Measurements from ENCODE around the gene METTL16. TPM values are rescaled to one million over a fixed set of nuclear protein-coding genes. Genes with fewer than 3 reads are reported as not detected.

METTL16 gene
- total and polyA plus RNA-seq, 2 experiments from 2014 or later = 19.3 to 23.9 TPM

DNA sequence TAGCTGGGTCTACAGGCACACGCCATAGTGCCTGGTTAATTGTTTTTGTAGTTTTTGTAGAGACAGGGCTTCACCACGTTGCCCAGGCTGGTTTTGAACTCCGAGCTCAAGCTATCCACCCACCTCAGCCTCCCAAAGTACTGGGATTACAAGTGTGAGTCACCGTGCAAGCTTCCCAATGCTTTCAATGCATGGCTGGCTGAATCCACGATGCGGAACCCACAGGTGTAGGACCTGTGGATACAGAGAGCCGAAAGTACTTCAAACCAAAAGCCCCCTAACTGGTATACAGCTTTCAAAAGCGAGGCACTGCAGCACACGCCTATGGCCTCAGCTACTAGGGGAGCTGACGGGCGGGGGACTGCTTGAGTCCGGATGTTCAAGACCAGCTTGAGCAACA is 44.8 kb downstream of the METTL16 start:
- no peaks in the 10 kb centered on the region for H3K4me1 ChIP-seq (ENCODE audit: low read depth)
- no peak overlapping the region for H3K4me3 ChIP-seq
- no peak for DNase-seq (ENCODE audit: low read depth in 1 of 2, low spot score in 1 of 2)
- no peaks in the 10 kb centered on the region for H3K9me3 ChIP-seq (ENCODE audit: low read depth)
- H3K36me3 ChIP-seq = peaks cover 41% of the 10 kb centered on the region
- no peaks in the 10 kb centered on the region for H3K27me3 ChIP-seq
- TF ChIP-seq, protein P1, sequence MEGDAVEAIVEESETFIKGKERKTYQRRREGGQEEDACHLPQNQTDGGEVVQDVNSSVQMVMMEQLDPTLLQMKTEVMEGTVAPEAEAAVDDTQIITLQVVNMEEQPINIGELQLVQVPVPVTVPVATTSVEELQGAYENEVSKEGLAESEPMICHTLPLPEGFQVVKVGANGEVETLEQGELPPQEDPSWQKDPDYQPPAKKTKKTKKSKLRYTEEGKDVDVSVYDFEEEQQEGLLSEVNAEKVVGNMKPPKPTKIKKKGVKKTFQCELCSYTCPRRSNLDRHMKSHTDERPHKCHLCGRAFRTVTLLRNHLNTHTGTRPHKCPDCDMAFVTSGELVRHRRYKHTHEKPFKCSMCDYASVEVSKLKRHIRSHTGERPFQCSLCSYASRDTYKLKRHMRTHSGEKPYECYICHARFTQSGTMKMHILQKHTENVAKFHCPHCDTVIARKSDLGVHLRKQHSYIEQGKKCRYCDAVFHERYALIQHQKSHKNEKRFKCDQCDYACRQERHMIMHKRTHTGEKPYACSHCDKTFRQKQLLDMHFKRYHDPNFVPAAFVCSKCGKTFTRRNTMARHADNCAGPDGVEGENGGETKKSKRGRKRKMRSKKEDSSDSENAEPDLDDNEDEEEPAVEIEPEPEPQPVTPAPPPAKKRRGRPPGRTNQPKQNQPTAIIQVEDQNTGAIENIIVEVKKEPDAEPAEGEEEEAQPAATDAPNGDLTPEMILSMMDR (IDR thresholded peaks at IDR 0.05; ENCODE audit: low read depth, low read length) = no peak
- no peak overlapping the region for H3K27ac ChIP-seq

DNA sequence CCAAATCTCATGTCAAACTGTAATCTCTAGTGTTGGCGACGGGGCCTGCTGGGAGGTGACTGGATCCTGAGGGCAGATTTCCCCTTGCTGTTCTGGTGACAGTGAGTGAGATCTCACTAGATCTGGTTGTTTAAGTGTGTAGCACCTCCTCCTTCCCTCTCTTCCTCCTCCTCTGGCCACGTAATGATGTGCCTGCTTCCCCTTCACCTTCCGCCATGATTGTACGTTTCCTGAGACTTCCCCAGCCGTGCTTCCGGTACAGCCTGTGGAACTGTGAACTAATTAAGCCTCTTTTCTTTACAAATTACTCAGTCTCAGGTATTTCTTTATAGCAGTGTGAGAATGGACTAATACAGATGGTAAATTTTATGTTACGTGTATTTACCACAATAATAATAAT is 49.2 kb downstream of the METTL16 start:
- TF ChIP-seq, protein P1 (IDR thresholded peaks at IDR 0.05; ENCODE audit: low read depth, low read length) = no peak
- Histone ChIP-seq H3K36me3 (peaks cover 22% of the 10 kb centered on the region), H3K9me3 (ENCODE audit: low read depth) (no peaks in the 10 kb centered on the region), H3K27me3 (no peaks in the 10 kb centered on the region), H3K27ac (no peak overlapping the region), H3K4me1 (ENCODE audit: low read depth) (no peaks in the 10 kb centered on the region), H3K4me3 (no peak overlapping the region)
- DNase-seq (ENCODE audit: low read depth in 1 of 2, low spot score in 1 of 2) = no peak

- Histone ChIP-seq H3K9me3 (ENCODE audit: low read depth) (no peaks in the 10 kb centered on the region), H3K4me1 (ENCODE audit: low read depth) (no peaks in the 10 kb centered on the region), H3K27me3 (no peaks in the 10 kb centered on the region), H3K27ac (no peak overlapping the region), H3K36me3 (peaks cover 22% of the 10 kb centered on the region), H3K4me3 (no peak overlapping the region)
- TF ChIP-seq, protein P1 (IDR thresholded peaks at IDR 0.05; ENCODE audit: low read depth, low read length) = no peak
- DNase-seq (ENCODE audit: low read depth in 1 of 2, low spot score in 1 of 2) = no peak
Observed at GRCh38 chr17:2459917-2460271, 51.8 kb downstream of the METTL16 start.

- Histone ChIP-seq H3K36me3 (peaks cover 8% of the 10 kb centered on the region), H3K27me3 (no peaks in the 10 kb centered on the region), H3K4me1 (ENCODE audit: low read depth) (no peaks in the 10 kb centered on the region), H3K9me3 (ENCODE audit: low read depth) (no peaks in the 10 kb centered on the region), H3K4me3 (no peak overlapping the region), H3K27ac (no peak overlapping the region)
- DNase-seq (ENCODE audit: low read depth in 1 of 2, low spot score in 1 of 2) = no peak
- TF ChIP-seq, protein P1 (IDR thresholded peaks at IDR 0.05; ENCODE audit: low read depth, low read length) = no peak
Observed at GRCh38 chr17:2457913-2458312, 53.8 kb downstream of the METTL16 start.

- TF ChIP-seq, protein P1 (IDR thresholded peaks at IDR 0.05; ENCODE audit: low read depth, low read length) = no peak
- DNase-seq (ENCODE audit: low read depth in 1 of 2, low spot score in 1 of 2) = no peak
Observed at GRCh38 chr17:2456475-2456874, 55.2 kb downstream of the METTL16 start.

GRCh38 chr17:2455956-2456355 is 55.7 kb downstream of the METTL16 start:
- Histone ChIP-seq H3K4me1 (ENCODE audit: low read depth) (no peaks in the 10 kb centered on the region), H3K4me3 (no peak overlapping the region), H3K27me3 (no peaks in the 10 kb centered on the region), H3K9me3 (ENCODE audit: low read depth) (no peaks in the 10 kb centered on the region), H3K36me3 (no peaks in the 10 kb centered on the region), H3K27ac (no peak overlapping the region)
- TF ChIP-seq, protein P1 (IDR thresholded peaks at IDR 0.05; ENCODE audit: low read depth, low read length) = no peak
- no peak for DNase-seq (ENCODE audit: low read depth in 1 of 2, low spot score in 1 of 2)

More at GRCh38 chr17:2456475-2456874, 55.2 kb downstream of the METTL16 start:
- Histone ChIP-seq H3K9me3 (ENCODE audit: low read depth) (no peaks in the 10 kb centered on the region), H3K27me3 (no peaks in the 10 kb centered on the region), H3K36me3 (no peaks in the 10 kb centered on the region), H3K4me1 (ENCODE audit: low read depth) (no peaks in the 10 kb centered on the region), H3K4me3 (no peak overlapping the region), H3K27ac (no peak overlapping the region)
